H1 (cell line): Measurements from ENCODE around the gene GPC1. TPM values are rescaled to one million over a fixed set of nuclear protein-coding genes. Genes with fewer than 3 reads are reported as not detected.

Experiments used
- CHD7 ChIP-seq: fragments of 300-600 bp; sonication (generic); IDR thresholded peaks from 2 replicates; pipeline ENCODE4 v1.7.1; 2012; ENCODE audit warnings: low read length, moderate library complexity, mild to moderate bottlenecking, inconsistent platforms; ENCODE audit not compliant: insufficient replicate concordance
- JUND ChIP-seq: IDR thresholded peaks from 2 replicates; pipeline ENCODE4 v1.6.1; 2011; ENCODE audit warnings: mild to moderate bottlenecking, improper control_type of control experiment, low read length
- KDM5A ChIP-seq: fragments of 200-600 bp; IDR thresholded peaks from 2 replicates; pipeline ENCODE4 v1.7.1; 2012; ENCODE audit warnings: mild to moderate bottlenecking, low read length, inconsistent platforms, mixed read lengths
- polyA plus RNA-seq, 7 experiments: library from polyadenylated mRNA; depleted of rRNA in 3 of 7; stranded (reverse) in 5 of 7; unstranded in 2 of 7; fragments of >200 nt in 5 of 7; fragments of 200-250 nt in 2 of 7; gene quantifications; 1 replicate in 5 of 7; 2 replicates in 1 of 7; 4 replicates in 1 of 7; pipeline versions ENCODE4 v1.2.1 to v1.2.3, GENCODE V29; 2011 to 2013; ENCODE audit warnings: missing spikeins in 2 of 7, mixed read lengths in 2 of 7
- total RNA-seq: library from RNA; stranded (reverse); fragmentation: NEBNext Ultra II Directional; extraction: Animal tissue kit (Norgen Biotek cat#: 25700); gene quantifications from 2 replicates; pipeline ENCODE4 v1.2.1, GENCODE V29; 2021

Gene GPC1
- total and polyA plus RNA-seq, 2 of the 8 experiments (the other 6 are each of a cell fraction or from before 2014, with no cell fraction given), result 21.9 to 28.3 TPM

GRCh38 chr2:240449764-240450531, 14.5 kb downstream of the GPC1 start (continued):
- TF ChIP-seq CHD7 (no peak), JUND (no peak), KDM5A (no peak)
- TF ChIP-seq, all 59 proteins: peak for 0
